HG02943 (cell line): ENCODE measurements around the gene KIAA1549.

Experiments
- ATAC-seq: cut with Tn5 transposase; IDR thresholded peaks from one replicate; pipeline ENCODE4 v1.9.1; 2021; ENCODE audit warnings: mild to moderate bottlenecking, low read depth, moderate library complexity; ENCODE audit not compliant: unreplicated experiment

KIAA1549 gene

DNA sequence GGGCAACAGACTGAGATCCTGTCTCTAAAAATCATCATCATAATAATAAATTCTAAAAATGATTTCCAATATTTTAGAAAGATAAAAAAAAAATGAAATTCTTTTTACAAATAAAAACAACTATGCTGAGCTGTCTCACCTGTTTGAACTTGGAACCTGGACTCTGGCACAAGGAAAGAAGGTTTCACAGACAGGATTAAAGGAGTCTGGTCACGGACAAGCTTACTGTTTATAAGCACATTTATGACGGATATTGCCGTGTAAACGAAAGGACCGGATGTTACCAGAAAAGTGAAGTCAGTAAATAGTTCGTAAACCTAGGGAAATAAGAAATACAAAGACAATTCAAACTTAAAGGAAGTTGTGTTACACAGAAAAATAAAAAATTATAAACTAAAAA is 70.2 kb downstream of the KIAA1549 start:
- no peak for ATAC-seq

DNA sequence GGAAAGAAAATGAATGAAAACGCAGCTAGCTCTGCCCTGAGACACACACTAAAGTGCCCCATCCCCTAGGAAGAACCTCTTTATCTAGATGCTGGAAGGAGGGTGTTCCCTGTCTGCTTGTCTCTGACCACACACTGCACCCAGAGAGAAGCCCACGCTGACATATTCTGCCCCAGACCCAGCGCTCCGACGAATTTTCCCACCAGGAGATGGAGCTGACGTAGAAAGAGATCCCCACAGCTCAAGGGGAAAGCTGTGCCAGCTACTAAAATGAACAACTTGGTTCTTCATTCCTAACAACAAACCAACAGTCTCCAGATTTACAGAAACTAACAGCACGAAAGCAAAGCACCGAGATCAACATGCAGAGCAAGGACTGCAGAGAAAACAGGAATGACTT is 73.3 kb downstream of the KIAA1549 start:
- no peak for ATAC-seq

DNA sequence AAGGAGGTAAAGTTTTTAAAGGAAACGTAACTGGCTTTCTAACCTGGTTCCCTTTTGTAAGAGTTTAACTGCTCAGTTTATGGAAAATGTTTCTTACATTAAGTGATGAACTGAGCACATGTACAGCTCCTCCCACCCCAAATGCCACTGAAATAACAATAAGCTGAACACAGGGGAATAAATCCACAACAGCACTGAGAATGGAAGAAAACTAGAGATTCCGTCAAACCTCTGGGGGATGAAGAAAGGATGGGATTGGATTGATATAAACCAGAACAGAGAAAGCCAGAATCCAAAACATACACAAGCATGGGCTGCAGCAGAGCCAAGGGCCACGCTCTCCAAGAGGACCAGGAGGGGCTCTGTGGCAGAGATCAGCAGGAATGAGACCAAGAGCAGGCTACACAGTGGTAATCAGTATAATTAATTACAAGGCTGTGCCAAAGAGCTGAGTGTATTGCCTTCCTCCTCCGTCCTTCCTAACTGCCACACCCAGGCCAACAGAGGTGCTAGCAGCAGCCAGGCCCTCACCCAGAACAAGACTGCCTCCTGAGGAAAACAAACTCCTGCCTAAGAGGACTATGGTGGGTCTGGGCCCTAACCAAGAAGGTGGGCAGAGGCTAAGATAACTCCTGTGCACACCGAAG is 73.9 kb downstream of the KIAA1549 start:
- ATAC-seq: no peak

DNA sequence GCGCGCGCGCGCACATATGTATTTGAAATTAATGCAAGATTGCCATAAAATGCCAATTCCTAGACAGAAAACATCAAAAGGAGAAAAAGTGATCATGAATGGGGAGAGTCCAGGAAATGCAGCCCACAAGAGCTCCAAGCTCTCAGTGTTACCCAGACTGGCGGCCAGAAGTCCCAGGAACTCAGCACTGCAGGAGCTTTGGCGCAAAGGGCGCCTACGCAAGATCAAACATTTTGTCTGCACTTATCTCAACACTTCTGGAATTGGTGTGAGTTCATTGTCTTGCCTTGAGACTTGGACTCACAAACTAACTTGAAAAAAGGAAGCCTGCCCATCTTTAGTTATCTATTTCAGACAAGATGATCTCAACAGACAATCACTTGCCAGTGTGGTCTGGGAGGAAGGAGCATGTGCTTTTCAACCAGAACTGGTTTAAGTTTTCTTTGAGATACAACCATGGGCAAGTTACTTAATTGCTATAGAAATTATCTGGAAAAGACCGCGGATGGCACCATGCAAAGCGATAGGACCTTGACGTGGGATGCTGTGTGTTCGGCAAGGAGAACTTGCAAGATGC is 77.2 kb downstream of the KIAA1549 start:
- no peak for ATAC-seq

DNA sequence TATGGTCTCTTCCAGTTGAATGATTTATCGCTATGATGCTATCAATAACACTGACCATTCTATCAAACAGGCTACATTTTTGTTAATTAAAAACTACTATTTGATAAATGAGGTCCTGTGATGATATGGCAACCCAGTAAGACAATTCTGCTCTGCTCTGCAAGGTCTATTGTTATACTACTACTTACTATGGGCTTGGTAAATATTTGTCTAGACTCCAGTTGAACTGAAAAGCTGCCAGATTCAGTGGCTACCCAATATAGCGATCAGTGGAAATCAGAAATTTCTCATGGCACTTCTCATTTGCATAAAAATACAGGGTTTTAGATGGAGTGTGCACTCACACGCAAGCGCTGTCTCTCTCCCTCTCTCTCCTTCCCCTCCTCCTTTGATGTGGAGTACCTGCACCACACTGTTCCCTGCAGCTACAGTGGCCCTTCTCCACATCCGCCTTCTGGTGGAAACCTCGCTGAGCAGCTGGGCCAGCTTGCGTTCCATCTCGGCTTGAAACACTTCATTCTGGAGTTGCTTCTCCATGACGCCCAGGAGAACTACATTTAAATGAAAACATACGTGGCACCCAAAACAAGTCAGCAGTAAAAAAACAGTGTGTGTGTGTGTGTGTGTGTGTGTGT is 77.9 kb downstream of the KIAA1549 start:
- no peak for ATAC-seq

DNA sequence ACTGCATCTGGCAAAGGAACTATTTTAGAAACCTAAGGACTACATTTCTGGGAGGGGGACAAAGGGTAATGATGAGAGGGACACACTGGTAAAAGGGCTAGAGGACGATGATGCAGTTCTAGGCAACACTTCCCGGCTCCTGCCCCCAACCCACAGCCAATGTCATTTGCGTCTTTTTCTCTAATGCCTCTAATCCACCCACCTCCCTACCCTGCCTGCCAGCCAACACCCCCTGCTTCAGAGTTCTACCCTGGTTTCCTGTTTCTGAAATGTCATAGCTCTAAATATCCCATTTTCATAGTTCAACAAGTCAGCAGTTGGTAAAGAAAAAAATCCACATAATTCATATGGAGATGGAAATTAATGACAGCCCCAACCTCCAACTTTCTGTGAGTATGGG is 79.0 kb downstream of the KIAA1549 start:
- ATAC-seq: no peak

DNA sequence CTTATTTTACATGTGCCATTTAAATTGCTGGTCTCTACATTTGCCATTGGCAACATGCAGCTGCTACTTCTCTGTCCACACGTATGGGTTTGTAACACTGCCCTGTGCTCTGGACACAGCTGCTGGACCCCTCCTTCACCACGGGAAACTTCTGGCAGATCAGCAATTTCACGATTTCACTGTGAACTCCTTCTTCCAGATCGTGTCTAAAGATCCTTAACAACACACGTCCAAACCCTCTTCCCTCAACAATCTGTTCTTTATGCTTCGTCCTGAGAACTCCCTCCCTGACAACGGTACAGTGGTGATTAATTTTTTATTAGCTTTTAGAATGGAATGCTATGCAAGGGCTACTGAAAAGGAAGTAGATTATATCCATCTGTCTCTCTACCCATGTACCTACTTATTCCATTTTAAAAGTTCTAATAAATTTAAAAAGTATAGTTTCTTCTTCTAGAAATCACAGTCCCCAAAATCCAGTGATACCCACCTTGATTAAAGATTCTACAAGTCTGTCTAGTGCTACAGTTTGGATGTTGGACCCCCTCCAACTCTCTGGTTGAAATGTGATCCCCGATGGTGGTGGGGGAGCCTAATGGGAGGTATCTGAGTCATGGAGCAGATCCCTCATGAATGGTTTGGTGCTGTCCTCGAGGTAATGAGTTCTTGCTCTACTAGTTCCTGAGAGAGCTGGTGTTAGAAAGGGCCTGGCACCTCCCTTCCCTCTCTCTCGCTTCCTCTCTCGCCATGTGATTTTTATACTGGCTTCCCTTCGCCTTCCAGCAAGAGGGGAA is 81.0 kb downstream of the KIAA1549 start:
- no peak for ATAC-seq

DNA sequence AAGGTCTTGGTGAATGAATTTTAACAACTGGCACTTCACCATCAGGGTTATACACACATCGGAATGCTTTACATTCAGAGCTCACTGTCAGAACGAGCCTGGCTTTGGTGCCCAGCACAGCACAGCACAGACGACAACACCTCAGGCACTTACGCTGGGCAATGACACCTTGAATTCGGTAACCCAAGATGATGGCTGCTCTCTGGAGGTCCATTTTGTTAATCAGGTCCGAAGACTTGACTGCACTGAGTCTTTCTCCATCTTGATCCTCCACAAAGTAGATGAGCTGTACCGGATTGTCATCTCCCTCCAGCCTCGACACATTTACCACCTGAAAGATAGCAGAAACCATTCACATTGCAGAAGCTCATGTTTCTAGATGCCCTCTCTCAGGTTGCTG is 82.4 kb downstream of the KIAA1549 start:
- ATAC-seq: no peak

DNA sequence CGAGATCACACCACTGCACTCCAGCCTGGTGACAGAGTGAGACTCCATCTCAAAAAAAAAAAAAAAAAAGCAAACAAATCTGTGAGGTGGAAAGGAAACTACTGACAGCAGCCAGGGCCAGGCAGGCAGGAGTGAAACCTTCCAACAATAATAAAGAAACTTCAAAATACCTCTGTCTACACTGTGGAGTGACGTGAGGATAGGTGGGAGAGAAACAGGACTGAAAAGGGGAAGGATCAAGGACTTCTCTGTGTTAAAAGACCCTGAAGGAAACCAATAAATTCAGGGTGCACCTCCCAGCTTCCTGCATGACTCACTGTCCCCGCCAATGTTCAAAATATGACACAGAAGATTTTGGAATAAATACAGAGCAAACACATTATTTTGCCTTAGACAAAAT is 82.9 kb downstream of the KIAA1549 start:
- ATAC-seq: no peak

DNA sequence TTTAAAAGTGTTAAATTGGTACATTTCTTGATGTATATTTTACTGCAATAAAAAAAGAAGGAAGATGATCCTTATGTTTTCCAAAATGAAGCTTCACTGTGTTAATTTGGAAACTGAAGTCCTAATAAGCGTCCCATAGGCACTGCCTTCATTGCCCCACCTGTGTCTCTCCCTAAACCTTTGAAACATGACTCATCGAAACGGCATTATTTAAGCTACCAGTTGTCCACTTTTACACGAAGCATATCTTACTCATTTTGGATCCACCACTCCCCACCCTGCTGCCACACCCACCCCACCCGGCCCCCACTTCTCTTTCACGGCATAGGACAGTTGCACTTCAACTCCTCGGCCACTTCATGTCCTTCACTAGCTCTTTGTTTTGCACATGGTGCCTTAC is 85.5 kb downstream of the KIAA1549 start:
- no peak for ATAC-seq

DNA sequence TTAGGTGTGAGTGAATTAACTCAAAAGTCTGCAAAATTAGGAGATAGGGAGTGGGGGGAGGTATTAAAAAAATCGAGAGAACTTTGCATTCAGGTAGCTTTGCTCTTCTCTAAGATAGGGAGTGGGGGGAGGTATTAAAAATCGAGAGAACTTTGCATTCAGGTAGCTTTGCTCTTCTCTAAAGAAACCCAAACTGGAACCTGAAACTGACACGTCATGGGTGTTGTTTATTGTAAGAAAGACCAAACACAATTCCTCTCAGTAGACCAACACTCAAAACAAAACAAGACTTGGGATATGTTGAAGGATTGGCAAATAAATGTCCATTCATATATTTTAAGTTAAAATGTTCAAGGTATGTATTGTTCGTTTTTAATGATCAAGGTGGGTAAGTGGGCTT is 87.9 kb downstream of the KIAA1549 start:
- no peak for ATAC-seq

DNA sequence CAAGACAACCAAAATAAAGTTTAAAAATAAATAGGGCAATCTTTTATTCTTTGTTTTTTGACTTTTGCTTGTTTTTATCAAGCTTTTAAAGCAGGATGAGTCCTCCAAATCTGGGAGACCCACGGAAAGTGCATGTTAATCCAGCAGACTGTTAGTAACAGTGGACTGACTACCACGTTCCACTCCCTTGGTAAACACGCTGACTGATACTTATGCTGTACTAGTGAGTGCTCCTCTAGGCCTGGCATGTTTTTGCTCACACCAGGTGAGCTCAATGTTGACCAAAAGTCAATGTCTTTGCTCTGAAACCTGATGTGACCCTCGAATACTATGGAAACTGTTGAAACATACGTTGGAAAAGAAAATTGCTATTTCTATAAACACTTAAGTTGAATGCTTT is 88.4 kb downstream of the KIAA1549 start:
- ATAC-seq: no peak

DNA sequence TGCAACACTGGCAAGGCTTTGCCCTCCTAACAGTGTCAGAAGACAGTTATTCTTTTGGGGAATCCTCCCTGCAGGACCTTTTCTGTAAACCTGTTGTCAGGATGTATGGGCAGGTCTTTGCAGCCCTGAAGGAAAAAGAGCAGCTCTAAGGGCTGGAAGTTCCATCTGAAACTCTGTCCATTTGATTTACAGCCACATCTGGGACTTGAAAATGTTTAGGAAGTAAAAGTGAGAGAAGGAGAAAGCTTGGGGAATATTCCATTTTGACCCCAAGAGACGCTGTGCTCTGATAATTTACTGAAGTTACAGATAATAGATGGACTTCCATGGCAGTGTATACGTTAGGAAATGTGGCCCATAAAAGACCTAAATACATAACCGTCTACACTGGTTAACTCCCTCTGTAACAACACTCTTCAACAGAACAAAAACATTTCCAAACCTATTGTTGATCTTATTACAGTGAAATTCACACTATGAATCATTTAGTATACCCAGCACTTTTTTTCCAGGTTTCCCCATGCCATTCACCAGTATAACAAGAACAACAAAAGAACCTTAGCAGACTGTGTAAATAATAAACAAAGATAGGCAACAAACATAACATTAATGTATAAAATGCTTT is 89.1 kb downstream of the KIAA1549 start:
- no peak for ATAC-seq

DNA sequence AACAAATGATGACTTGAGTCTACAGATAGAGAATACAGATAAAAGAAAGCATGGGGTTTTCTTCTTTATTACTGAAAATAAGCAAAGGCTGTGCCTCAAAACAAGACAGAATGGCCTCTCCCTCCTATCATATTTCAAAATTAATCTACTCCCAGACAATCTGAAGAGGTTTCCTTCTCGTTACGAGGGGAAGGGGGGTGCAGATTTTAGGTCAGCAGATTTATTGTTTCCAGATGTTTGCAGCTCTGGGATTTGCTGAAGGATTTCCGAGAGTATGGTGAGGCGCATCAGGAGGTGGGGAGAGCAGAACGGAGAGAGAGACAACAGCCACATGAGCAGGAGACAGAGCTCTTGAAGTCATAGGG is 89.8 kb downstream of the KIAA1549 start:
- ATAC-seq: no peak

DNA sequence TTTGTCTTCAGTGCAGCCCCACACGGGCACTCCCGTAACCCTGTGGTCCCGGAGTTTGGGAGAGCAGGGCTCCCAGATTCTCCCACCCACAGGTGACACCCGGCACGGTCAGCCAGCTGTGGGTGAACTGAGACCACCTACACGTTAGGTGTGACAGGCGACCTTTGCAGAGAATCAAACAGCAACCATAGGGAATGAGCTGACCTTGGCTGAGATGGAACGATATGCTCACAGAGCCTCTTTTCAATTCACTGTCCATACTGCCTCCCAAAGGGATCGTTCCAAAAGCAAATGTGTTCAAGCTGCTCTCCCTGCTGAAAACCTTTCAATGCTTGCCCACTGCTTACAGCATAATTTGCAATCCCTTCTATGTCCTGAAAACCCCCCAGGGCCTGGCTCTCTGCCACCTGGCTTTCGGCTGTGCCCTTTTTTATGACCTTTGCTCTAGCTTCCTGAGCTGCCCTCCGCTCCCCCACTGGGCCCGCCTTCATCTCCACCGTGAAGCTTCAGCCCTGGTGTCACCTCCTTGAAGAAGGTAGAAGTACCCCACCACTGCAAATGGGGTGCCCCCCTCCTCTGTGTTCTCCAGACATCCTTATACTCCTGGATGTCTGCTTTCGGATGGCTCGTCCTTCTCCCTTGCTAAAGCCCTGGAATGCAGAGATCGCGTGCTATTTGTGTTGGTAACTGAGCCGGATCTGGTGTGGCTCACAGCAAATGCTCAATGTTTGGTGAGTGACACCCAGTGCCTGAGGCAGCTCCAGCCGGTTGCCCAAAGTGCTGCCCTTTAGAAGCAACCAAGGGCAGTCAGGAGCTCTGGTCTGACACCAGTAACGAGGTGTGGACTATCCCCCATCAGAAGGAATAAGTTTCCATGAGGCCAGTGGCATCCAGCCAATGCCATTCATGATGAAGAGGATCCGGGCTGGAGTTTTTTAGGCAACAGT is 90.4 kb downstream of the KIAA1549 start:
- ATAC-seq: no peak

DNA sequence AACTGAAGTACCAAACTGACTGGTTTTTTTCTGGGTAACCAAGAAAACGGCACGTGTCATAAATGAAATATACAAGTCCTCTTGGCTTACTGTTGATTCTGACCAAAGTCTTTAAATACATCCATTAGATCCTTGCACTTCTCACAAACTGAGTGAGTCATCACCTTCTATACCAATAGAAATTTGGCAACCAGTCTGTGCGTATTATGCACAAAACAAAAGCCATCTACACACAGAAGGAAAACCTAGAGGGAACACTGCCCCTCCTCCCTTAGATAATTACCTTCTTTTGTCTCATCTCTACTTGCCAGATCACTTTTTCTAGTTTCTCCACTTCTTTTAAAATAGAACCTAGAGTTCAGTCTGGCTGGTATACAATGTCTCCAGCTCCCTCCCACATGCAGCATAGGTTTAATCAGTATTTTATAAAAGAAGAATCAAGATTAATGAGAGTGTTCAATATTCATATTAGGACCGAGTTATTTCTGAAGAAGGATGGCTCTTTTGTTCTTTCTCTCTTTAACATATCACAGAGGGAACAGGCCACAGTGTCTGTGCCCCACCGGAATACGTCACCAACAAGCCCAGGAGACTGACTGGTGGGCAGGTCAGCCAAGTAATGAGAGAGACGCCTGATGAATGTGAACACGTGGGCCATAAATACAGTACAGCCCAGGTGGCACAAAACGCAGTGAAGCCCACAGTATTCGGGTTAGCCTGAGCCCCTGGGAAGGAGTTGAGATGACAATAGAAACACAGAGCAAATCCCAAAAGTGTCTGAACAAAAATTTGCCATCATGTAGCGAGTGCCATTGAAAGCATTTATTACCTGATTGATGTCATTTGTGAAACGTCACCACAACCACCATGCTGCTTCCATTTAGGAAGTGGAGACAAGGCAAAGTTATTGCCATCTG is 91.3 kb downstream of the KIAA1549 start:
- ATAC-seq: no peak

DNA sequence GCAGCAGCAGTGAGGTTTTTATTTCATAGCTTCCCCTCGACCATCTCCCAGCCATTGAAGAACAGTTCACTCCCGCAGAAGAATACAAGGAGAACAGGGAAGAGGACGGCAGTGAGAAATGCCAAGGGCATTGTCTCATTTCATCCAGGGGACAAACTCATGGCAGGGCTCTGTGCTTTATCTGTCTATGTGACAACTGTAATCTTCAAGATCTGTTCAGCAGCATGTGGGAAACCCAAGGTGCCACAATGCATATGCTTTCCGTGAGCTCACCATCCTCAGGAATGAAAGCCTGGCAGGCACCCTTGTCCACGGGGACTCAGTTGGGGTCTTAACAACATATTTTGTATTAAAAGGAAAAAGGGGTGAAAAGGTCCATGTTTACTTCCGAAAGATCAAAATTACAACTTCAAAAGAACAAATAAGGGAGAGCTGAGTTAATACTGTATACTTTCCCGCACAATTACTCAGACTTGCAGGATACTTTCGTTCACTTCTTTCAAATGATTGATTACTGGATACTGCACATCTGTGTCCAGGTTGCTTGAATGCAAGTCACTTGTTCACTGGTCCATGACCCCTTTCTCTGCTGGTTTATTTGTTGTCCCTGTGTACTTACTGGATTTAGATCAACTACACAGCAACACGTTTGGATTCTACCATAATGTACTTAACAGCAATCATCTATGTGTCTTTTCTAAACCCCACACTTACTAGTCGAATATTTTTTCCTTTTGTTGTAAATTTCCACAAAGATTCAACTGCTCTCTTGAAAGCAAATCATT is 93.1 kb downstream of the KIAA1549 start:
- no peak for ATAC-seq

DNA sequence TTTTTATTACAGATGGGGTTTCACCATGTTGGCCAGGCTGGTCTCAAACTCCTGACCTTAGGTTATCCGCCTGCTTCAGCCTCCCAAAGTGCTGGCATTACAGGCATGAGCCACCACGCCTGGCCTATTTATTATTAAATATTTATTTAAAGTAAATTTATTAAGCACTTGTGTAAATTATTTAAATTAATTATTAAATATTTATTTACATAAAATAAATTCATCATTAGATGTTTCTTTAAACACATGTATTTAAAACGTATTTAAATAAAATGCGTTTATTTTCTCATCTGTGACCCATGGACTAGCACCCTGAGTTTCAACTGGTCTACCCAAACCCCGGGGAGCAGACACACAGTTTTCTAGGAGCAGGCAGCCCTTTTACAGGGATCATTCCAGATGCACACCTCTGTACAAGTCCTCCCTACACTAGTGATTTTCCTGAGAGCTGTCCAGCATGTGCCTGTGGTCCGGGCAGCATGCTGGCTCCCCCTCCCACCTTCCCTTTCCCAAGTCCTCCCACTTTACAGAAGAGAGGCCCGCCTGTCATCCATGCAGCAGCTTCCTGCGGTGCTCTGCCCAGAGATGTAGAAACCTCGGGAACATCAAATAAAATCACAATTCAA is 94.0 kb downstream of the KIAA1549 start:
- no peak for ATAC-seq
